Measurements from ENCODE around the gene STOX2. TPM values are rescaled to one million over a fixed set of nuclear protein-coding genes. Genes with fewer than 3 reads are reported as not detected.

The STOX2 gene
- total and polyA plus RNA-seq, 2 of the 8 experiments (the other 6 are each of a cell fraction or from before 2014, with no cell fraction given), result 5.5 to 20.0 TPM

DNA sequence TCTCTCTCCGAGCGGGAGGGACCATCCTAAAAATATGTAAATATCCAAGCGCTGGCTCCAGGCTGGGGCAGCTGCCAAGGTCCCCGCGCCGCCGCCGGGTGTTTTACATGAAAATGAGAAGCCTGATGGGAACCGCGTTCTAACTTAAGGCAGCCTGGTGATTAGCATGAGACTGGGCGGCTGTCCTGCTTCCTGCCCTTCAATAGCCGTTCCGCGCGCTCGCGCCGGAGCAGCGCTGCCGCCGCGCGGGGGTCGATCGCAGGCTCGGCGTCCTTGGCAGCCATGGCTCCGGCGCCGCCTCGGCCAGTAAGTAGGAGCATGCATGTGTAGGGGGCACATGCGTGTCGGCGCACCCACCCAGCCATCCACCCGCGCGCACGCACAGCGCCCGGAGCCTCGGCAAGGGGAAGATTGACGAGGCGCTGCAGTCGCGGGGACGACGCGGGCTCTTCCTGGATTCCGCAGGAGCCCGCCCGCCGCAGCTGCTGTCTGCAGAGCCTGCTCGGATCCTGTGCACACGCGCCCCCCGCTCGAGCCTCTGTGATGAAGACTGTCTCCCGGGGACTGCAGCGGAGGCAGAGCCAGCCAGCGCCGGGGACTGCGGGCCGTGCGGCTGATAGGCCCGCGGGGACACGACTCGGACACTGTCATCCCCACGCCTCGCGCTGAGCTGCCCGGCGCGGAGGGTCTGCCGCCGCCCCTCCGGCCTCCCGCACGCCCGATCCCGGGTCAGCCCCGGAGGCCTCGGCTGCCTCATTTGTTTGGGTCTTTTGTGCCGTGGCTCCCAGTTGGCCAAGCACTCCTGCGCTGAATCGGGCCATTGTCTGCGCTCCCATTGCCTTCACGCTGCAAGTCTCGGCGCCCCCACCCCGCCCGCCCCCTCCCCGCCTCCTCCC lies 734 bp downstream of the STOX2 start (continued):
- TF ChIP-seq TAF1 (IDR thresholded peaks at IDR 0.05; ENCODE audit: low read depth, low read length) (peak; percentile 12; the same call in 1 of the 2 replicates), SP1 (IDR thresholded peaks at IDR 0.05; ENCODE audit: low read depth, low read length) (no peak), POLR2A (IDR thresholded peaks at IDR 0.05; ENCODE audit: control extremely low read depth in 1 of 2, low read depth in 2 of 2, low read length in 2 of 2) (peak in 1 of 2 experiments; percentile 49; a peak in 2 of 3 replicates), HDAC2 (IDR thresholded peaks at IDR 0.05; ENCODE audit: borderline replicate concordance in 1 of 2, low read depth in 2 of 2, low read length in 2 of 2) (0 out of 4 replicates have a peak, but pooled peaks of 1 of the 2 experiments have one; percentile 69), SIX5 (IDR thresholded peaks at IDR 0.05; ENCODE audit: low read depth, low read length) (no peak)
- TF ChIP-seq, protein P1, sequence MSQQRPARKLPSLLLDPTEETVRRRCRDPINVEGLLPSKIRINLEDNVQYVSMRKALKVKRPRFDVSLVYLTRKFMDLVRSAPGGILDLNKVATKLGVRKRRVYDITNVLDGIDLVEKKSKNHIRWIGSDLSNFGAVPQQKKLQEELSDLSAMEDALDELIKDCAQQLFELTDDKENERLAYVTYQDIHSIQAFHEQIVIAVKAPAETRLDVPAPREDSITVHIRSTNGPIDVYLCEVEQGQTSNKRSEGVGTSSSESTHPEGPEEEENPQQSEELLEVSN (IDR thresholded peaks at IDR 0.05), result peak; percentile 58
- TF ChIP-seq, protein P2, sequence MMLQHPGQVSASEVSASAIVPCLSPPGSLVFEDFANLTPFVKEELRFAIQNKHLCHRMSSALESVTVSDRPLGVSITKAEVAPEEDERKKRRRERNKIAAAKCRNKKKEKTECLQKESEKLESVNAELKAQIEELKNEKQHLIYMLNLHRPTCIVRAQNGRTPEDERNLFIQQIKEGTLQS (IDR thresholded peaks at IDR 0.05; ENCODE audit: insufficient read depth, low read depth, low read length), result no peak
- TF ChIP-seq, protein P3, sequence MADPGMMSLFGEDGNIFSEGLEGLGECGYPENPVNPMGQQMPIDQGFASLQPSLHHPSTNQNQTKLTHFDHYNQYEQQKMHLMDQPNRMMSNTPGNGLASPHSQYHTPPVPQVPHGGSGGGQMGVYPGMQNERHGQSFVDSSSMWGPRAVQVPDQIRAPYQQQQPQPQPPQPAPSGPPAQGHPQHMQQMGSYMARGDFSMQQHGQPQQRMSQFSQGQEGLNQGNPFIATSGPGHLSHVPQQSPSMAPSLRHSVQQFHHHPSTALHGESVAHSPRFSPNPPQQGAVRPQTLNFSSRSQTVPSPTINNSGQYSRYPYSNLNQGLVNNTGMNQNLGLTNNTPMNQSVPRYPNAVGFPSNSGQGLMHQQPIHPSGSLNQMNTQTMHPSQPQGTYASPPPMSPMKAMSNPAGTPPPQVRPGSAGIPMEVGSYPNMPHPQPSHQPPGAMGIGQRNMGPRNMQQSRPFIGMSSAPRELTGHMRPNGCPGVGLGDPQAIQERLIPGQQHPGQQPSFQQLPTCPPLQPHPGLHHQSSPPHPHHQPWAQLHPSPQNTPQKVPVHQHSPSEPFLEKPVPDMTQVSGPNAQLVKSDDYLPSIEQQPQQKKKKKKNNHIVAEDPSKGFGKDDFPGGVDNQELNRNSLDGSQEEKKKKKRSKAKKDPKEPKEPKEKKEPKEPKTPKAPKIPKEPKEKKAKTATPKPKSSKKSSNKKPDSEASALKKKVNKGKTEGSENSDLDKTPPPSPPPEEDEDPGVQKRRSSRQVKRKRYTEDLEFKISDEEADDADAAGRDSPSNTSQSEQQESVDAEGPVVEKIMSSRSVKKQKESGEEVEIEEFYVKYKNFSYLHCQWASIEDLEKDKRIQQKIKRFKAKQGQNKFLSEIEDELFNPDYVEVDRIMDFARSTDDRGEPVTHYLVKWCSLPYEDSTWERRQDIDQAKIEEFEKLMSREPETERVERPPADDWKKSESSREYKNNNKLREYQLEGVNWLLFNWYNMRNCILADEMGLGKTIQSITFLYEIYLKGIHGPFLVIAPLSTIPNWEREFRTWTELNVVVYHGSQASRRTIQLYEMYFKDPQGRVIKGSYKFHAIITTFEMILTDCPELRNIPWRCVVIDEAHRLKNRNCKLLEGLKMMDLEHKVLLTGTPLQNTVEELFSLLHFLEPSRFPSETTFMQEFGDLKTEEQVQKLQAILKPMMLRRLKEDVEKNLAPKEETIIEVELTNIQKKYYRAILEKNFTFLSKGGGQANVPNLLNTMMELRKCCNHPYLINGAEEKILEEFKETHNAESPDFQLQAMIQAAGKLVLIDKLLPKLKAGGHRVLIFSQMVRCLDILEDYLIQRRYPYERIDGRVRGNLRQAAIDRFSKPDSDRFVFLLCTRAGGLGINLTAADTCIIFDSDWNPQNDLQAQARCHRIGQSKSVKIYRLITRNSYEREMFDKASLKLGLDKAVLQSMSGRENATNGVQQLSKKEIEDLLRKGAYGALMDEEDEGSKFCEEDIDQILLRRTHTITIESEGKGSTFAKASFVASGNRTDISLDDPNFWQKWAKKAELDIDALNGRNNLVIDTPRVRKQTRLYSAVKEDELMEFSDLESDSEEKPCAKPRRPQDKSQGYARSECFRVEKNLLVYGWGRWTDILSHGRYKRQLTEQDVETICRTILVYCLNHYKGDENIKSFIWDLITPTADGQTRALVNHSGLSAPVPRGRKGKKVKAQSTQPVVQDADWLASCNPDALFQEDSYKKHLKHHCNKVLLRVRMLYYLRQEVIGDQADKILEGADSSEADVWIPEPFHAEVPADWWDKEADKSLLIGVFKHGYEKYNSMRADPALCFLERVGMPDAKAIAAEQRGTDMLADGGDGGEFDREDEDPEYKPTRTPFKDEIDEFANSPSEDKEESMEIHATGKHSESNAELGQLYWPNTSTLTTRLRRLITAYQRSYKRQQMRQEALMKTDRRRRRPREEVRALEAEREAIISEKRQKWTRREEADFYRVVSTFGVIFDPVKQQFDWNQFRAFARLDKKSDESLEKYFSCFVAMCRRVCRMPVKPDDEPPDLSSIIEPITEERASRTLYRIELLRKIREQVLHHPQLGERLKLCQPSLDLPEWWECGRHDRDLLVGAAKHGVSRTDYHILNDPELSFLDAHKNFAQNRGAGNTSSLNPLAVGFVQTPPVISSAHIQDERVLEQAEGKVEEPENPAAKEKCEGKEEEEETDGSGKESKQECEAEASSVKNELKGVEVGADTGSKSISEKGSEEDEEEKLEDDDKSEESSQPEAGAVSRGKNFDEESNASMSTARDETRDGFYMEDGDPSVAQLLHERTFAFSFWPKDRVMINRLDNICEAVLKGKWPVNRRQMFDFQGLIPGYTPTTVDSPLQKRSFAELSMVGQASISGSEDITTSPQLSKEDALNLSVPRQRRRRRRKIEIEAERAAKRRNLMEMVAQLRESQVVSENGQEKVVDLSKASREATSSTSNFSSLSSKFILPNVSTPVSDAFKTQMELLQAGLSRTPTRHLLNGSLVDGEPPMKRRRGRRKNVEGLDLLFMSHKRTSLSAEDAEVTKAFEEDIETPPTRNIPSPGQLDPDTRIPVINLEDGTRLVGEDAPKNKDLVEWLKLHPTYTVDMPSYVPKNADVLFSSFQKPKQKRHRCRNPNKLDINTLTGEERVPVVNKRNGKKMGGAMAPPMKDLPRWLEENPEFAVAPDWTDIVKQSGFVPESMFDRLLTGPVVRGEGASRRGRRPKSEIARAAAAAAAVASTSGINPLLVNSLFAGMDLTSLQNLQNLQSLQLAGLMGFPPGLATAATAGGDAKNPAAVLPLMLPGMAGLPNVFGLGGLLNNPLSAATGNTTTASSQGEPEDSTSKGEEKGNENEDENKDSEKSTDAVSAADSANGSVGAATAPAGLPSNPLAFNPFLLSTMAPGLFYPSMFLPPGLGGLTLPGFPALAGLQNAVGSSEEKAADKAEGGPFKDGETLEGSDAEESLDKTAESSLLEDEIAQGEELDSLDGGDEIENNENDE (IDR thresholded peaks at IDR 0.05; ENCODE audit: insufficient replicate concordance, low read length), result no peak
